HFF-Myc (cell line): ENCODE data around the gene MMP24OS.

Source experiments
- DNase-seq: peaks from one replicate; pipeline ENCODE4 v3.0.0-alpha.2; 2011; ENCODE audit warnings: low read depth; ENCODE audit errors: extremely low read depth
- H3K4me3 ChIP-seq: replicated peaks from 2 replicates; pipeline ENCODE4 v1.5.1; 2011; ENCODE audit warnings: low read depth, mild to moderate bottlenecking, control low read depth, low read length
- TF ChIP-seq, protein P1 (sequence below): IDR thresholded peaks from 2 replicates; pipeline ENCODE4 v1.5.1; 2012; ENCODE audit warnings: mild to moderate bottlenecking, low read depth, low read length, control low read depth; ENCODE audit errors: missing control alignments

MMP24OS gene

DNA sequence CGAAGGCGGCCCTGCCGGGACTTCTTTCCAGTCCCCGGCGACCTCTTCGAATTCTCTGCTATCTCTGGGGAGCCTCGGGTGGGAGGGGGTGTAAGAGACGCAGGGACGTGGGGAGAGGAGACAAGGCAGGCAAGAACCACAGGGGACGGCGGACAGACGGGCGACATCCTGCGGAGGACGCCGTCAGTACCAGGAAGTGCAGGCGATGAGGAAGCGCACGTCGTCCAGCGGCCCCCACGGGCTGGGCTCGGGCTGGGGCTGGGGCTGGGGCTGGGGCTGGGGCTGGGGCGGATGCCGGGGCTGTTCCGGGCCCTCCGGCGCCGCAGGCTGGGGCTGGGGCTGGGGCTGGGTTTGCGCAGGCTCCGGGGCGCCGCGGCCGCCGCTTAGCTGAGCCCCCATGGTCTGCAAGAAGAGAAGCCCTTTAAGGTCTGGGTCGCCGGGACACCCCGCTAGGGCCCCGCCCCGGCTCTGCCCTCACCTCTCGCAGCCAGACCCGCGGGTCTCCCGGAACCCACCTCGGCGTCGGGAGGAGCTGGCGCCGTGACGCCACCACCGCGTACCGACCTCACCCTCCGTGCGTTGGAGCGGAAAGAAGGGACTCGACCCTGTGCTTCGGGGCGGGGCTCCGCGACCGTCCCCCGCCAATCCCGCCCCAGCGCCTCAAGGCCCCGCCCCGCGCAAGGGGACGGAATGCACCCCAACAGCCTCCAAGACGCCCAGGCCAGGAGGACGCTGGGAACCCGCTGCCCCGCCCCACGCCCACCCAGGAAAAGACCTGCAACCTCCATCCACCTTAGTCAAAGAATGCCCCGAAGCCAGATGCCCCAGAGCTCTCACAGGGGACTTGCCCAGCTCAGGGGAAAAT, at the start of gene MMP24OS:
Gene MMP24OS, minus strand, starts transcription at position 592 of the 865 bp plus-strand sequence. Its CDS starts 193 bp downstream, at position 399.
- H3K4me3 ChIP-seq: peak within 1 kb of the TSS; percentile 69
- TF ChIP-seq, protein P1, sequence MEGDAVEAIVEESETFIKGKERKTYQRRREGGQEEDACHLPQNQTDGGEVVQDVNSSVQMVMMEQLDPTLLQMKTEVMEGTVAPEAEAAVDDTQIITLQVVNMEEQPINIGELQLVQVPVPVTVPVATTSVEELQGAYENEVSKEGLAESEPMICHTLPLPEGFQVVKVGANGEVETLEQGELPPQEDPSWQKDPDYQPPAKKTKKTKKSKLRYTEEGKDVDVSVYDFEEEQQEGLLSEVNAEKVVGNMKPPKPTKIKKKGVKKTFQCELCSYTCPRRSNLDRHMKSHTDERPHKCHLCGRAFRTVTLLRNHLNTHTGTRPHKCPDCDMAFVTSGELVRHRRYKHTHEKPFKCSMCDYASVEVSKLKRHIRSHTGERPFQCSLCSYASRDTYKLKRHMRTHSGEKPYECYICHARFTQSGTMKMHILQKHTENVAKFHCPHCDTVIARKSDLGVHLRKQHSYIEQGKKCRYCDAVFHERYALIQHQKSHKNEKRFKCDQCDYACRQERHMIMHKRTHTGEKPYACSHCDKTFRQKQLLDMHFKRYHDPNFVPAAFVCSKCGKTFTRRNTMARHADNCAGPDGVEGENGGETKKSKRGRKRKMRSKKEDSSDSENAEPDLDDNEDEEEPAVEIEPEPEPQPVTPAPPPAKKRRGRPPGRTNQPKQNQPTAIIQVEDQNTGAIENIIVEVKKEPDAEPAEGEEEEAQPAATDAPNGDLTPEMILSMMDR: no peak
- DNase-seq: peak; percentile 55

DNA sequence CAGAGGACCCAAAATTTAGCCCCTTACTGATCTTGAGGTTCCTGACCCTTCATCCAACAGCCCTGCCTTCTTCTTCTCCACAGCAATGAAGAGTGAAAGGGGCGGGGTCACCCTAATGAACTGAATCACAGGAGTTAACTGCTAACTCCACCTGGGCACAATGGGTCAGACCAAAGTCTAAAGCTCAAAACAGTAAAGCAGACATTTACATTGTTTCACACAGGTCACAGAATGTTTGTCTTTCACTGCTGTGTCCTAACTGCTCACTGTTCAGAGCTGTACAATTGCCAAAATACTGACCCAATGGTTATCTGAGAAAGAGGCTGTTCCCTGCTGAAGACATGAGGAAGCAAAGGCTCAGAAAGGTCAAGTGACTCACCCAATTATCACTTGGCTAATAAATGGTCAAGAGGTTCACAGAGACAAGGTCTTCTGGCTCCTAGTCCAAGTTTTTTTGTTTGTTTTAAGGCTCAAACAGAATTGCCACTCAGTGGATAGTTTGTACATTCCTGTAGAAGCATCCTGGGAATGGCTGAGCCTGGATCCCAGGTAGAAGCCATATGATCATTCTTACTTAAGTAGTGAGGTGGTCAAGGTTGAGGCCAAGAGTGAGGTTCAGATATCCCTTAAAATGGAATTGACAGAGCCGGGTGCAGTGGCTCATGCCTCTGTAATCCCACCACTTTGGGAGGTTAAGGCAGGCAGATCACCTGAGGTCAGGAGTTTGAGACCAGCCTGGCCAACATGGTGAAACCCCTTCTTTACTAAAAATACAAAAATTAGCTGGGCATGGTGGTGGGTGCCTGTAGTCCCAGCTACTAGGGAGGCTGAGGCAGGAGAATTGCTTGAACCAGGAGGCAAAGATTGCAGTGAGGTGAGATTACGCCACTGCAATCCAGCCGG, 49.4 kb upstream of the MMP24OS start:
- H3K4me3 ChIP-seq: no peak overlapping the region
- DNase-seq: no peak

DNA sequence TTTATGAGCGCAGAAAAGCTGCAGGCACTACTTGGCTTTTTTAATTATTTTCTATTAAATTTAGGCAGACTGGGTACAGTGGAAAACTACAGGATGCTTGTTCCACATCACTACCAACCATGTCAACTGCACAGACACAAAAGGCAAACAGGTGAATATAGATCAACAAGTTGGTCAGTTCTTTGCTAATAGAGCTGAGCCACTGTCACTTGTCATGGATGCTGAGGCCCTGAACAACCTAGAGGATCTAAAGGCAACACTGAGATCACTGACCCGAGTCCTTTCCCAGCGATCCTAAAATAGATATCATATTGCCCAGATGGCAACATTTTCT, 48.8 kb upstream of the MMP24OS start:
- no peak for DNase-seq
- TF ChIP-seq, protein P1: no peak
- no peak overlapping the region for H3K4me3 ChIP-seq

More for the DNA sequence above, 49.4 kb upstream of the MMP24OS start:
- TF ChIP-seq, protein P1: no peak

- TF ChIP-seq, protein P1: no peak
- no peak overlapping the region for H3K4me3 ChIP-seq
- no peak for DNase-seq
These were observed 48.3 kb upstream of the MMP24OS start for GRCh38 chr20:35326021-35326739.

DNA sequence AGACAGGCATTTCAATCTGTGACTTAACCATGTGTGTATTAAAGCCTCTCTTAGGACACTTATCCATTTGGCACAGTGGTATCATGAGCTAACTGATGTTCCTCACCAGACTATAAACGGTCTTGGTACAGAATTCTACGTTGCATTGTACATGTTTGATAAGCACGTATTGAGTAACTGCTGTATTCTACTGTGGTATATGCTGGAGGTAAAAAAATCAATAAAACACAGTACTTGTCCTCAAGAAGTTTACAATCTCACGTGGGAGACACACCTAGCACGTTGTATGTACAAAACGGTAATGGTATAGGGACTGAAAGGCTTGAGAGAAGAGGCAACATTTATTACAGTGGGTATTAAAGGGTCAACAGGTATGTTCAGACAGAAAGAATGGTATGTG, 47.5 kb upstream of the MMP24OS start:
- H3K4me3 ChIP-seq: no peak overlapping the region
- TF ChIP-seq, protein P1: no peak
- no peak for DNase-seq

DNA sequence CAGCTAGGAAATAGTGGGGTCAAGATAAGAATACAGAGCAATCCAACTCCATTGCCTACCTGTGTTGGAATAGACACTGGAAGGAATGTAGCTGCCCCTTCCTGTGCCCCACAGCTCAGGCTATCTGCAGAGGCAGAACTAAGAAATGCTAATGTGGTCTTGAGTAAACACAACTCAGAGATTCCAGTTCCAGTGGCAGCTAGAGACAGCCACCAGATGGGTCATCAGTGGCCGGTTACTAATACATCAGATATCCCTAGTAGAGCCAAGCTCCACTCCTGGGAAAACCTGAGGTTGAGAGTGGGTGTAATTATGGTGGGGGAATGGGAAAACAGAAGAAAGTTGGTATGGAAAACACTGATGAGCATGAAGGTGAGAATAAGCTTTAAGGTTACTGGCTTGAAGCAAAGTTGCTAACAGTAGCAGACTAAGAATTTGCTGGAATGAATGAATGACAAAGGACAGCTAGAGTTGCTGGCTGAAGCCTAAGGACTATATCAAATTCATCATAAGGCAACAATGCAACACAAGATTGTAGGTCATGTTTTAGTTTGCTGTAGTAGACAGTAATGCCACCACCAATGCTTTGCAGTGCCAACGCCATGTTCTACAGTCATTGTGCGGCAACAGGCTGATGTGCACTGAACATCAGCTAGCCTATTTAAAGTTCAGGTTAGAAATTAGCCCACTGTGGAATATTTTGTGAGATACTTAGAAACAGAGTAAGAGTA, 42.6 kb upstream of the MMP24OS start:
- DNase-seq: no peak
- TF ChIP-seq, protein P1: no peak
- H3K4me3 ChIP-seq: no peak overlapping the region
